Midbrain (tissue), 1 donor: ENCODE data around the gene YIPF1.
"Not testable (repeated sequence)": the region's sequence is repeated elsewhere in the genome, so short reads cannot be mapped to it uniquely, and the experiment has no call there.

Source experiments
- DNase-seq: peaks from one replicate; lab custom pipeline; 2025; lab: John Stamatoyannopoulos, UW

Gene YIPF1

GRCh38 chr1:53894644-53895043 is 5.0 kb upstream of the YIPF1 start:
- no peak for DNase-seq

- no peak for DNase-seq
Measured at GRCh38 chr1:53893999-53894636, 4.5 kb upstream of the YIPF1 start, which contains the start of gene DIO1. Gene DIO1 (plus strand): TSS chr1:53894187. CDS start chr1:53894211, 24 bp downstream.

GRCh38 chr1:53892911-53893310 is 3.3 kb upstream of the YIPF1 start:
- peak; percentile 59 for DNase-seq

- DNase-seq, result no peak
Measured at GRCh38 chr1:53891678-53892077, 2.1 kb upstream of the YIPF1 start.

DNA sequence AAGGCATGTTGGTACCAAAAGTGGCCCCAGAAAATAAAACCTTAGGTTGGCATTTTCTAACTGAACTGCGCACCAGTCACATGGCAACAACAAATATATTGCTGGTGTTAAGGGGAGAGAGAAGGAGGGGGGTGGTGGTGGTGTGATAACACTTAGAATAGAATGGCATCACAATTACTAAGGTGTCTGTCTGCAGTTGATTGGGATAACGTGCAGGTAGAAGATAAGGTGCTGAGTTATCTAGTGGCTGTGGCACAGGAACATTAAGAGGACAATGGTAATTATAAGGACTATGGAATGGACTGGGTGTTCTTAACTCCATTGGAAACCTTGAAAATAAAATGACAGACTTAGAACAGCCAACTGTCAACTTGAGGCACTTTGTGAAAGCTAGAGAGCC is 1.4 kb upstream of the YIPF1 start:
- no peak for DNase-seq

GRCh38 chr1:53890522-53890941 is 935 bp upstream of the YIPF1 start:
- DNase-seq, result no peak

DNA sequence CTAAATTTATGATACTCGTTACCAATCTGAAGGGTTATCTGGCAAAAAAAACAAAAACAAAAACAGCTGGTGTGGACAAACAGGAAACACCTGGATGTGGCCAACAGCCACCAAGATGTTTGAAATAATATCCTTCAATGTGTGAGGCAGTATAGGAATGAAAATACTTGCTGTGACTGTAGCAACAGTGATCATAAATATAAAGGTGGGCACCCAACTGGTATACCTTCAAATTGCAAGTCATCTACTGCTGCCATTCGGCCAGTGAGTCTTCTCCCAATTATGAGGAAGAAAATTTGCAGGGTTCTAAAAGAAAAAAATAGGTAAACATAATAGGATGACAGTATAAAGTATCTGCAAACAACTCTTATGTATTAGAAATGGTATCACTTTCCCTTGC is 916 bp downstream of the YIPF1 start:
- DNase-seq, result no peak

GRCh38 chr1:53883600-53883999 is 6.0 kb downstream of the YIPF1 start:
- DNase-seq, result not testable (repeated sequence)

- DNase-seq, result not testable (repeated sequence)
Measured at GRCh38 chr1:53881853-53882252, 7.7 kb downstream of the YIPF1 start.

GRCh38 chr1:53878492-53879105 is 11.0 kb downstream of the YIPF1 start:
- peak; percentile 30 for DNase-seq

DNA sequence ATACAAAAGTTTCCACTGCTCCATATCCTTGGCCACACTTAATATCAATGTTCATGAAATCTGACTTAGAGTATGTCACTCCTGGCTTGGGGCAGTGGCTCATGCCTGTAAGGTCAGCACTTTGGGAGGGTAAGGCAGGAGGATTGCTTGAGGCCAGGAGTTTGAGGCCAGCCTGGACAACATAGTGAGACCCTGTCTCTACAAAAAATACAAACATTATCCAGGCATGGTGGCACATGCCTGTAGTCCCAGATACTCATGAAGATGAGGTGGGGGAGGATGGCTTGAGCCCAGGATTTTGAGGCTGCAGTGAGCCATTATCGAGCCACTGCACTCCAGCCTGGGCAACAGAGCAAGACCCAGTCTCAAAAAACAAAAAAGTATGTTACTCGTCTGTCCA is 14.4 kb downstream of the YIPF1 start:
- DNase-seq, result not testable (repeated sequence)

GRCh38 chr1:53871773-53872484 is 17.7 kb downstream of the YIPF1 start:
- DNase-seq, result no peak

DNA sequence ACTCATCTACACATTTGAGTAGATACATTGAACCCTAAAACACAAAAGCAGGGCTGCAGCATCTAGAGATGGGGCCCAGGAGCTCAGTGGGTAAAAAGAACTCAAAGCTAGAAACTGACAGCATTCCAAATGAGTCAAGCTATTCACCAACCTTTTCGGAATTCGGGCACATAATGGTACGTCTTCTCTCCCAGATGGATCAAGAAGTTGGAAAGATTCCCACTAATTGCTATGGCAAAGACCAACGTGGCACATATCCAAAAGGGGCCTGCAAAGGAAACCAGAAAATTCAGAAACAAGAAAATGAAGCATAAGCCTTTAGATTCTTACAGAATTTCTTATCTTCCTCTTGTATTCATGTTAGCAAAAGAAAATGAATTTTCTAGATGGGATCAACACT is 18.4 kb downstream of the YIPF1 start:
- no peak for DNase-seq

DNA sequence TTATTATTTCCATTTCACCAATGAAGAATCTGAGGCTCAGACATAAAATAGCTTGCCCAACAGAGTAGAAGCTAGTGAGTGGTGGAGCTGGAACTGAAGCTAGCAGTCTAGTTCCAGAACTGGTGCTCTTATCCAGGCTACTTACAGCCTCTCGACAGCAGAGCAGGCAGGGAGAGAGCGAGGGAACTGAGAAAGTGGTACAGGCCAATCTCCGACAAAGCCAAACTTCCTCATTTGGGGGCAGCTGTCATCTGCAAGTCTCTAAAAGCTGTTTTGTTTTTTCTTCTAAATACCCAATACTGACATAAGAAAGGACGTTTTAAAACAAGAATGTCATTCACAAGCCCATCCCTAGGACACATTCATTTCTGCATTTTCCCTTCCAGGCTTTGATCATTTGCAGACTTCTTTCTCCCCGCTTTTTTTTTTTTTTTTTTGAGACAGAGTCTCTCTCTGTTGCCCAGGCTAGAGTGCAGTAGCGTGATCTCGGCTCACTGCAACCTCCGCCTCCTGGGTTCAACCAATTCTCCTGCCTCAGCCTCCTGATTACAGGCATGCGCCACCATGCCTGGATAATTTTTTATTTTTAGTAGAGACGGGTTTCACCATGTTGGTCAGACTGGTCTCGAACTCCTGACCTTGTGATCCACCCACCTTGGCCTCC is 20.0 kb downstream of the YIPF1 start:
- DNase-seq, result peak; percentile 18

DNA sequence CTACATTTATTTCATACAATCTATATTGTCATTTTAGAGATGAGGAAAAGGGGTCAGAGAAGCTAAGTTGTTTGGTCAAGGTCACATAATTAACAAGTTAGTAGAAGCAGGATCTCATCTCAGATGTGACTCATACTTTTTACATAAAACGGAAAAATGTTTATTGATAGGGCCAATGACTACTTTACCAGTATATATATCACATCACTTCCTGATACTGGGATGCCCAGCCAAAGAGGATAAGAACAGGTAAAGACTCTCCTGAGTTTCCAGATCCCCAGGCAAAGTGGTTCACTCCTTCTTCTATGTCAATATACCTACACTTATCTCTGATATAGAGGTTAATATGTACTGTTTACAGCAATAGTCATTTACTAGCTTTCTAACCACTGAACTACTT is 21.0 kb downstream of the YIPF1 start:
- DNase-seq, result no peak

DNA sequence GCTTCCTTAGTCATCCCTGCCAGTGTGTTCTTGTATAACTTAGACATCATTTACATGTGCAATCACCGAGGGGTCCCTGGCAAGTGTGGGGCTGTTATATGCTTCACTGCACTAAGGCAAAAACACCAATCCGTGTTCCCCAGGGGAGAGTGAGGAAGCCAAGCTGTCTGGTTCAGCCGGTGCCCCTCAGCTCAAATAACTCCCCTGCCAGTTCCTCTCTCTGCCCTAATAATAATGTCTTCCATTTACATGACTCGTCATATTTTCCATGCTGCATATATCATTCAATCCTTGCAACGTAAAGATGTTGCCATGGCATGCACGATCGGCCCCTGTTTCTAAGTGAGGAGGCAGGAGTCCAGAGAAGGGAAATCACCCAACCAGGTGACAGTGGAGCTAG is 27.1 kb downstream of the YIPF1 start:
- DNase-seq, result no peak

- DNase-seq, result peak; percentile 23
Measured at GRCh38 chr1:53860967-53861411, 28.6 kb downstream of the YIPF1 start.

DNA sequence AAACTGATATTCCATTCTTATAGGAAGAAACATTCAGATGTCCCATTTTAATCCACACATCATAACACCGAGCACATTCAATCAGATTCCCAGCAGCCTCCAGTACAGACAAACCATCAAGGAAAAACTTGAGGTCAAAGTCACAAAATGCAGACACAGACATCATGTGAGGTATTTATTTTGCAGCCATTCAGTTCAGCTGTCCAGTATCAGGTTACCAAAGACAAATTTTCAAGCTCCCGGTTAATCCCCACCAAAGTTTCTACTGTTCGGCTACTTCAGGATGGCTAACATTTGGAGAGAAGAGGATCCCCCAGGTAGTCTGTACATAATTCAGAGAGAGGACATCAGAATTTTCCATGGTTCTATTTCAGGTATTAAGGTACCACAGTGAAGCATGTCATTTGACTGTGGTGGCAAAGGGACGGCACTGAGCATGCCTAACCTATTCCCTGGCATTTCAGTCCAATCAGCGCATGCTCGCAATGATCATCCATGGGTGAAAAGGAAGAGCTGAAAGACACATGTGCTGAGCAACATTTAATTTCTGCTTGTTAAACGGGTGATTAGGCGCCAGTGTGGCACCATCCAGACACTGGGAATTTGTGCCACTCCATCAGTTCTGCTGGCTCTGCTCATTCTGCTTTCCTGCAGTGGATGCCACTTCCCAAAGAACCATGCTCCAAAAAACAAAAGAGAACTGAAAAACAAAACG is 37.9 kb downstream of the YIPF1 start:
- DNase-seq, result no peak

DNA sequence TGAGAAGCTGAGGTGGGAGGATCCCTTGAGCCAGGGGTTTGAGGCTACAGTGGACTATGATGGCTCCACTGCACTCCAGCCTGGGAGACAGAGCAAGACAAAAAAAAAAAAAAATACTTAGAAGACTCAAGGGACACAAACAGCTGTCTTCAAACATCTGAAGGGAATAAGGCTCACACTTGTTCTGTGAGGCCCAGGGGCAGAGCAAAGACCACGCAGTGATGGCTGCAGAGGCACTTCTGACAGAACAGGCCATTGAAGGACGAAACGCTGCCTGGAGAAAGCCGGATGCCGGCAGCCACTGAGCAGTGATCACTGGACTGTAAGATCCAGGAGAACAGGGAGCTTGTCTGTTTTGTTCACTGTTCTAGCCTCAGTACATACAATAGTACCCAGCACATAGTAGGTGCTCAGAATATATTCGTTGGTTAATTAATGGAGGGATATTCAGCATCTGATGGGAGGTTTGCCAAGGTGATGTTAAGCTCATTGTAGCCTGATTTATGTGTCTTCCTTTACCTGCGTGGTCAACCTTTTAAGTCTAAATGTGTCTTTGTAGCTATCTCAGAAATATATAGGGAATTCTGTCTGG is 39.4 kb downstream of the YIPF1 start:
- DNase-seq, result no peak

DNA sequence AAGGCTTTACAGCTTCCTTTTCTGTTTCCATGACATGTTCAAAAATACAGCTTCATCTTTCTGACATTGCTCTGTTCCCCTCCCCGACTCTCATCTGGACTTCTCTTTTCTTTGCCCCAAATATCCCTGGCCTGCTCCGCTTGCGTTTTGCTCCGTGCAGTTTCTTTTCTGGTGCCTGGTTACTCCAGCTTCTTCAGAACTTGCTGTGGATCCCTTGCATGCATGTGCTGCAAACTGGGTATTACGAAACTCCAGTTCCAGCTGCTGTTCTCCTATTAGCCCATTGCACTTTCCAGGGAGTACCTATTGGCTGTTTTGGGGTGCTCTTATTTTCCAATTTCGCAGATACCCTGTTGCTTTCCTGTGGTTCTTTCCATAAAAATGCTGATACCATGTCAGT is 41.6 kb downstream of the YIPF1 start:
- DNase-seq, result no peak

- DNase-seq, result no peak
Measured at GRCh38 chr1:53842347-53842746, 47.2 kb downstream of the YIPF1 start.

DNA sequence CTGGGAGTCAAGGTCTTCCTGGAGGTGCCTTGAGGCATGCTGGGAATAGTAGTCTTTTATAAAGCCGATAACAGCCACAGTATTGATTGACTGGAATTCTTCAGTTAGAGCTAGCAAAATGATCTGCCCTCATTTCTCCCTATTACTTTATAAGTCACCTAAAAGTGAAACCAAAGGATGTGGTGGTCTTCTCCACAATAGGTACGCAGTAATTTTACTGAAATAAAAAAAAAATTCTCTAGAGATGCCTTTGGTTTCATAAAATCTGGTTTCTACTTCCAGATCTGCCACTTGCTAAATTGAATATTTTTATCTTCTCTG is 51.0 kb downstream of the YIPF1 start:
- DNase-seq, result no peak
